GM04503 (cell line): ENCODE results near the gene MSRB1.
"Not testable (repeated sequence)": the region's sequence is repeated elsewhere in the genome, so short reads cannot be mapped to it uniquely, and the experiment has no call there.

ENCODE experiments used
- DNase-seq: peaks from one replicate; pipeline ENCODE4 v3.0.0-alpha.2; 2012; ENCODE audit warnings: low read depth

MSRB1 gene

GRCh38 chr16:1978476-1979120, 35.6 kb upstream of the MSRB1 start:
- DNase-seq: no peak

- no peak for DNase-seq
These were observed 34.9 kb upstream of the MSRB1 start for GRCh38 chr16:1977875-1978268.

- no peak for DNase-seq
These were observed 34.2 kb upstream of the MSRB1 start for GRCh38 chr16:1976951-1977874.

- no peak for DNase-seq
These were observed 33.2 kb upstream of the MSRB1 start for GRCh38 chr16:1976216-1976520.

GRCh38 chr16:1975432-1976215, 32.6 kb upstream of the MSRB1 start:
- no peak for DNase-seq

- no peak for DNase-seq
These were observed 31.4 kb upstream of the MSRB1 start for GRCh38 chr16:1974157-1975070.

- no peak for DNase-seq
These were observed 30.6 kb upstream of the MSRB1 start for GRCh38 chr16:1973461-1974156.

- DNase-seq: no peak
These were observed 29.5 kb upstream of the MSRB1 start for GRCh38 chr16:1972490-1972877.

- DNase-seq: peak; percentile 64
These were observed 28.9 kb upstream of the MSRB1 start, which contains the start of gene TBL3 for GRCh38 chr16:1971796-1972489. TSS of gene TBL3 (plus strand) at chr16:1972053. CDS start at chr16:1972165, 112 bp downstream.

- no peak for DNase-seq
These were observed 25.4 kb upstream of the MSRB1 start for GRCh38 chr16:1968146-1968953.

- no peak for DNase-seq
These were observed 23.5 kb upstream of the MSRB1 start, which contains the start of gene RNF151 for GRCh38 chr16:1966460-1966859. TSS of gene RNF151 (plus strand) at chr16:1966856. CDS start at chr16:1966882, 26 bp downstream.

GRCh38 chr16:1965396-1966001, 22.5 kb upstream of the MSRB1 start:
- DNase-seq: no peak

- DNase-seq: peak; percentile 84
These were observed 21.8 kb upstream of the MSRB1 start, which contains the start of gene RPS2 for GRCh38 chr16:1964506-1965395. TSS of gene RPS2 (minus strand) at chr16:1964826. CDS start at chr16:1964625, 201 bp downstream.

GRCh38 chr16:1963806-1964505, 21.0 kb upstream of the MSRB1 start:
- DNase-seq: no peak

GRCh38 chr16:1962161-1963153, 19.5 kb upstream of the MSRB1 start:
- not testable (repeated sequence) for DNase-seq

- no peak for DNase-seq
These were observed 18.7 kb upstream of the MSRB1 start for GRCh38 chr16:1961651-1962067.
